ENCODE measurements around the gene S100A8. TPM values are rescaled to one million over a fixed set of nuclear protein-coding genes. Genes with fewer than 3 reads are reported as not detected.

S100A8 gene
- polyA plus RNA-seq, 3 donors: 4,193 to 30,135 (median 27,689) TPM

DNA sequence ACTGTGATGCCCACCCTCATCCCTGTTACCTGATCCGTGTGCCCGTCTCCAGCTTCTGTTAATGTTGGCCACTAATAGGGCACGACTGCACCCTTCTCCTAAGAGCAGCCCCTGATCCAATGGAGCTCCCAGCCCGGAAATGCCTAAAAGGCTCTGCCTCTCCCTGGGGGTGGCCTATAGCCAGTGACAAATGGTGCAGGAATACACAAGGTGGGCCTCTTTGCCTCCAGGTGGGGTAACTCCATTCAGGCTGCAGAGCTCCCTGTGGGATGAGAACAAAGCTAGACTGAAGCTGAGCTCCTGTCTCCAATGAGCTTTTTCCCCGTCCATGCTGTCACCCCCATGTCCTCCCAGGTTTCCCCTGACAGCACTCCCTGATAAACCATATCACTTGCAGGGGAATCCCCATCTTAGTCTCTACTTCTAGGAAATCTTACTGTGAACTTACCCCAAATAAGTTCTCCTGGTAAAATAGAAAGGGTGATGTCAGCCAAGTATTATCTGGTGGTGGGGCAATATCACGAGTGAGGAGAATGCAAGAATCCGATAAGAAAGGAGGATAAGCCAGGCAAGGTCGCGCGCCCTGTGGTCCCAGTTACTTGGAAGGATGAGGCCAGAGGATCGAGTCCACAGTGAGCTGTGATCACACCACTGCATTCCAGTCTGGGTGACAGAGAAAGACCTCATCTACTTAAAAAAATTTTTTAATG is 44.0 kb upstream of the S100A8 start:
- peaks cover 2 to 18% (median 9%) of the 10 kb centered on the region in 3 donors for H3K27me3 Mint-ChIP-seq (ENCODE audit: low read depth in 3 of 3)
- Histone ChIP-seq H3K4me1 (ENCODE audit: control insufficient read depth in 1 of 2, insufficient read depth in 2 of 2, low read length in 2 of 2) (peaks cover 0 to 9% of the 10 kb centered on the region in 2 donors), H3K79me2 (ENCODE audit: insufficient read depth, low read length) (no peaks in the 10 kb centered on the region), H3K9me3 (replicated peaks in 1 of 2; ENCODE audit: control insufficient read depth in 1 of 2, insufficient read depth in 1 of 2, low read length in 2 of 2) (no peaks in the 10 kb centered on the region), H3K36me3 (replicated peaks in 1 of 2; ENCODE audit: control insufficient read depth in 1 of 2, insufficient read depth in 2 of 2, low read length in 2 of 2) (no peaks in the 10 kb centered on the region), H3K4me2 (replicated peaks; ENCODE audit: extremely low read depth, low read length, poor library complexity, severe bottlenecking) (no peak overlapping the region), H3K4me3 (replicated peaks in 1 of 3; ENCODE audit: low read depth in 2 of 3, low read length in 3 of 3) (no peak overlapping the region), H4K20me1 (ENCODE audit: insufficient read depth, low read length) (no peaks in the 10 kb centered on the region), H3K27me3 (ENCODE audit: control insufficient read depth in 2 of 2, insufficient read depth in 2 of 2, low read length in 2 of 2) (no peaks in the 10 kb centered on the region), H3K9ac (ENCODE audit: insufficient read depth, low read length, poor library complexity, severe bottlenecking) (no peak overlapping the region), H2AFZ (ENCODE audit: insufficient read depth, low read depth, low read length, poor library complexity, severe bottlenecking) (no peak overlapping the region), H3K27ac (ENCODE audit: low read depth in 1 of 2, low read length in 2 of 2) (no peak overlapping the region)
- no peaks in the 10 kb centered on the region for H3K9me3 Mint-ChIP-seq
- intact Hi-C loops (cut with micrococcal nuclease): no loop called here
- WGBS (ENCODE audit: insufficient coverage): 83% methylated on average over 3 of the region's 11 CpGs
- no peak overlapping the region for H3K27ac Mint-ChIP-seq
- TF ChIP-seq, protein P1, sequence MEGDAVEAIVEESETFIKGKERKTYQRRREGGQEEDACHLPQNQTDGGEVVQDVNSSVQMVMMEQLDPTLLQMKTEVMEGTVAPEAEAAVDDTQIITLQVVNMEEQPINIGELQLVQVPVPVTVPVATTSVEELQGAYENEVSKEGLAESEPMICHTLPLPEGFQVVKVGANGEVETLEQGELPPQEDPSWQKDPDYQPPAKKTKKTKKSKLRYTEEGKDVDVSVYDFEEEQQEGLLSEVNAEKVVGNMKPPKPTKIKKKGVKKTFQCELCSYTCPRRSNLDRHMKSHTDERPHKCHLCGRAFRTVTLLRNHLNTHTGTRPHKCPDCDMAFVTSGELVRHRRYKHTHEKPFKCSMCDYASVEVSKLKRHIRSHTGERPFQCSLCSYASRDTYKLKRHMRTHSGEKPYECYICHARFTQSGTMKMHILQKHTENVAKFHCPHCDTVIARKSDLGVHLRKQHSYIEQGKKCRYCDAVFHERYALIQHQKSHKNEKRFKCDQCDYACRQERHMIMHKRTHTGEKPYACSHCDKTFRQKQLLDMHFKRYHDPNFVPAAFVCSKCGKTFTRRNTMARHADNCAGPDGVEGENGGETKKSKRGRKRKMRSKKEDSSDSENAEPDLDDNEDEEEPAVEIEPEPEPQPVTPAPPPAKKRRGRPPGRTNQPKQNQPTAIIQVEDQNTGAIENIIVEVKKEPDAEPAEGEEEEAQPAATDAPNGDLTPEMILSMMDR (IDR thresholded peaks at IDR 0.05): no peak
- no peak overlapping the region for H3K4me3 Mint-ChIP-seq
- peaks cover 3% of the 10 kb centered on the region for H3K4me1 Mint-ChIP-seq
- no peak for DNase-seq
- no peaks in the 10 kb centered on the region for H3K36me3 Mint-ChIP-seq

DNA sequence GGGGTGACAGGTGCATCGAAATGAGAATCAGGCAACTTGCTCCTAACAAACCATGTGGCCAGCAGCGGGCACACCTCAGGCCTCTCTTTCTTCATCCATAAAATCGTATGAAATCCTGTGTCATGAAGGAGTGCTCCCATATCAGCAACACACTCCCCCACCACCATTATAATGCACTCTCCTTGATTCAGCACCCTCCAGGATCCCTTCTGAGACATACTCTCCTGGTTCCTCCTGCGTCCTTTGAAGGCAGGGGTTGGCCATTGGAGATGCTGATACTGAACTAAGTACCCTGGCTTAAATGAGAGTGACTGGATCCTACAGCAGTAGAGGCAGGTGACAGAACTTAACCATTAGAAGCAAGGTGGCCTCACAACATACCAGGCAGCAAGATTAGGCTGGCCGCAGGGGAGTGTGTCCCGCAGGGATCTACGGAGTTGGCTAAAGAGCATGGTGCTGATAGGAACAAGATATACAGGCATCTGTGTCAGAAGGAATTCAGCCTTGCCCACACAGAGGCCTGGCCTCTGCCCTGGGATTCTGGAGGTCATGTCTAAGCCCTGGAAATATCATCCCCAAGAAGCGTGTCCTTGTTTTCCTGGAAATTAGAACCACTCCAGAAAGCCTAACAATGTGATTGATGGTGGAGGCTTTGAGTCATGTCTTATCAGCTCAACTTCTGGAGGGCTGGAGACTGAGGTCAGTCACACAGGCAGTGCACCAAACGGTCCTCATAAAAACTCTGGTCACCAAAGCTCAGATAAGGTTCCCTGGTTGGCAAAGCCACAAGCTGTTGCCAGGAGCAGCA is 42.2 kb upstream of the S100A8 start:
- H3K27me3 Mint-ChIP-seq (ENCODE audit: low read depth in 3 of 3): peaks cover 6 to 16% (median 15%) of the 10 kb centered on the region in 3 donors
- intact Hi-C loops (cut with micrococcal nuclease): no loop called here
- DNase-seq: no peak

More for the DNA sequence above, 42.2 kb upstream of the S100A8 start:
- Histone ChIP-seq H4K20me1 (ENCODE audit: insufficient read depth, low read length) (no peaks in the 10 kb centered on the region), H3K4me1 (ENCODE audit: control insufficient read depth in 1 of 2, insufficient read depth in 2 of 2, low read length in 2 of 2) (peaks cover 0 to 9% of the 10 kb centered on the region in 2 donors), H3K36me3 (replicated peaks in 1 of 2; ENCODE audit: control insufficient read depth in 1 of 2, insufficient read depth in 2 of 2, low read length in 2 of 2) (no peaks in the 10 kb centered on the region), H3K27me3 (ENCODE audit: control insufficient read depth in 2 of 2, insufficient read depth in 2 of 2, low read length in 2 of 2) (no peaks in the 10 kb centered on the region), H3K9me3 (replicated peaks in 1 of 2; ENCODE audit: control insufficient read depth in 1 of 2, insufficient read depth in 1 of 2, low read length in 2 of 2) (no peaks in the 10 kb centered on the region), H3K27ac (ENCODE audit: low read depth in 1 of 2, low read length in 2 of 2) (no peak overlapping the region), H3K4me2 (replicated peaks; ENCODE audit: extremely low read depth, low read length, poor library complexity, severe bottlenecking) (no peak overlapping the region), H2AFZ (ENCODE audit: insufficient read depth, low read depth, low read length, poor library complexity, severe bottlenecking) (no peak overlapping the region), H3K79me2 (ENCODE audit: insufficient read depth, low read length) (no peaks in the 10 kb centered on the region), H3K9ac (ENCODE audit: insufficient read depth, low read length, poor library complexity, severe bottlenecking) (no peak overlapping the region), H3K4me3 (replicated peaks in 1 of 3; ENCODE audit: low read depth in 2 of 3, low read length in 3 of 3) (no peak overlapping the region)
- H3K4me3 Mint-ChIP-seq: no peak overlapping the region
- H3K27ac Mint-ChIP-seq: no peak overlapping the region
- no peaks in the 10 kb centered on the region for H3K36me3 Mint-ChIP-seq
- H3K9me3 Mint-ChIP-seq: no peaks in the 10 kb centered on the region
- H3K4me1 Mint-ChIP-seq: peaks cover 3% of the 10 kb centered on the region
- WGBS (ENCODE audit: insufficient coverage): 88% methylated on average over 6 of the region's 9 CpGs
- TF ChIP-seq, protein P1 (IDR thresholded peaks at IDR 0.05): no peak

All from CD14-positive monocyte (primary cell).